HG03439 (cell line): Measurements from ENCODE around the gene BEX4.
"Not testable (repeated sequence)": the region's sequence is repeated elsewhere in the genome, so short reads cannot be mapped to it uniquely, and the experiment has no call there.

ENCODE experiments used
- ATAC-seq: cut with Tn5 transposase; IDR thresholded peaks from one replicate; pipeline ENCODE4 v1.9.1; 2021; ENCODE audit warnings: mild to moderate bottlenecking, moderate library complexity; ENCODE audit not compliant: unreplicated experiment

The BEX4 gene

DNA sequence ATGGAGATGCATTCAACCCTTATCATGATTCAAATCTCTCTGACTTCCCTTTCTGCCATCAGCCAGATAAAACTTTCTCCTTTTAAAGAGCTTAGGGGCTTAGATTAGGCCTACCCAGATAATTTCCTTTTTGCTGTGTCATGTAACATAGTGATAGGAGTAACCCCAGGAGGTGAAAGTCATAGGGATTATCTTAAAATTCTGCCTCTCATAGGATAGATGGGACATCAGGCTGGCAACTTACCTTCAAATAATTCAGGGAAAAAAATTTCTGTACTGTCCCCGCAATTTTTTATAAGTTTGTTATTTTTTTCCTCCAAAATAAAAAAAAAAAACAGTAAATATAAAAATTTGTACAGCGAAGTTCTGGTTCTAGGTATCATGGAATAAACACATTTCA lies 20.7 kb downstream of the BEX4 start:
- ATAC-seq = not testable (repeated sequence)

- ATAC-seq = no peak
Observed at GRCh38 chrX:103236296-103236695, 21.4 kb downstream of the BEX4 start.

GRCh38 chrX:103240155-103240554 lies 25.2 kb downstream of the BEX4 start:
- ATAC-seq = no peak

DNA sequence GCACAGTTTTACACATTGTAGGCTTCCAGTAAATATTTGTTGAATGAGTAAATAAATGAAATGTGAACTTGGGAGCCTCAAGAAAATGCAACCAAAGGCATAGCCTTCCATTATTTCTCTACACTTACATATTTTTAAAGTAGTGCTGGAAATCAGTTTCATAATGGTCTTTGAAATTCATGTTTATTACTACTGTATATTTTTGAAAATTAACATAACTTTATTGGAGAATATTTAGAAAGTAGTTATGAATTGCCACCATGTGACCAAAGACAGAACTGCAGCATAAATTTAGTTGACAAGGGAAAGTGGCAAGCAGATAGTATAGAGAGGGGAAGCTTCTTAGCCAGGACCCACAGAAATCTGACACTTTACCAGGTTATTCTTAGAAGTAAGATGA lies 33.6 kb downstream of the BEX4 start:
- ATAC-seq = no peak

DNA sequence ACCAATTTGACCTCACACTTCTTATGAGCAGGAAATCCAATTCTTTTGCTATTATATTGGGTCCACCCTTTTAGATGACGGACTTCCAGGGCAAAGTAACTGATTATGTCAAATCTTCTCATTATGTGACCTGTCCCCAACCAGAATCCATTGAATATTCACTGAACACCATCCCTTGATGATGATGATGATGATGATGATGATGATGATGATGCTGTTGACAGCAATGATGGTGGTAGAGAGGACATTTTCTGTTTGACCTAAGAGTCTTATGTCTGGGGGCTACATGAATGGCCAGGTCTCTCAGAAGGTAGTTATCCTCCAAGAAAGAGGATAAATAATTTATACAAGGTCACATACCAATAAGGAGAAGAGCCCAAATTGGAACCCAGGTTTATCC lies 34.9 kb downstream of the BEX4 start:
- no peak for ATAC-seq

DNA sequence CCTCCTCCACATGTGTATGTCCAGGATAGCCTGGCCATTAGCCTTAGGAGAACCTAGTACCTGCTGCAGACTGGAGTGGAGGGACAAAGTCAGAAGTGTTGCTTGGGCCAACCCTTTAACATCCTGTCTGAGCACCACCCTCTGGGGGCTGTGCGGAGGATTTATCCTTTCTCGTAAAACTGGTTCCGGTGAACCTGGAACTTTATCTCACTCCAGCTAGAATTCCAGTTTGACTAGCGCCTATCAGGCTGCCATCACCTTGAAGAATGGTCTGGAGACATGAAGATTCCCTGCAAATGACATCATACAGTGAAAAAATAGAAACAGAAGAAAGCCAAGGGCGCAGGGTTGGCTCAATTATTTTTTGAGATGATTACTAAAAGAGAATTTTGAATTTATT lies 36.1 kb downstream of the BEX4 start:
- ATAC-seq = no peak

GRCh38 chrX:103253608-103254007 lies 38.7 kb downstream of the BEX4 start:
- no peak for ATAC-seq

GRCh38 chrX:103254171-103254824 lies 39.4 kb downstream of the BEX4 start:
- peak; percentile 60 for ATAC-seq

DNA sequence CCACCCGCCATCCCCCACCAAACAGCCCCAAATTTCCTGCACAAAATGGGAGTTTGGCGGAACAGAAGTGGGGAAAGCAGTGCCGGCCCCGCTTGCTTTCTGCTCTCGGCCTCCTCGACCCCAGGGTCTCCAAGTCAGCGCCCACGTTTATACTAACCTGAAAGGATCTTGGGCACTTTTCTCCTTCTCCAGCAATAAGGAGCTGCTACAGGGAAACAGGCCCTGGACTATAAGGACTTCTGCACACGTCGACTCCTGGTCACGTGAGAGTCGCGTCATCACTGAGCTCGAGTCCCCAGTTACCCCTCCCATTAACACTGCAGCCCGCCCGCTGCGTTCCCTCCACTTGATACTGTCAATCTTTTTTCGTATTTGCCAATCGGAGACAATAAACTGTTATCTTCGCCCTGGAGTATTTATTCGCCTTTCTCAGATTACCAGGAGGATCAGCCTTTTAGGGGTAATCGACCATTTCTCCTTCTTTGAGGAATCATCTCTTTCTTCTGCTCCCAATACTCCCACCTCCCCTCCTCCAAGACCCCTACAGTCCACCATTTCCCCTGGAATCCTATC lies 40.1 kb downstream of the BEX4 start, which contains the start of gene TCEAL8:
TSS of gene TCEAL8 (minus strand) at position 235 of the 573 bp plus-strand sequence. CDS start 1,176 bp downstream, outside the sequence.
- ATAC-seq = peak; percentile 95

GRCh38 chrX:103256651-103257050 lies 41.7 kb downstream of the BEX4 start:
- ATAC-seq = no peak

- no peak for ATAC-seq
Observed at GRCh38 chrX:103258275-103258674, 43.4 kb downstream of the BEX4 start.
